ENCODE data around the gene MANSC4. TPM values are rescaled to one million over a fixed set of nuclear protein-coding genes. Genes with fewer than 3 reads are reported as not detected.

Gene MANSC4
- polyA plus RNA-seq, 1 donor from 2014 or later: 0.43 TPM

GRCh38 chr12:27808841-27809240 lies 28.8 kb upstream of the MANSC4 start:
- Histone ChIP-seq H4K20me1 (ENCODE audit: insufficient read depth) (no peaks in the 10 kb centered on the region), H3K36me3 (ENCODE audit: insufficient read depth, low read length) (no peaks in the 10 kb centered on the region), H3K9ac (ENCODE audit: low read length) (no peak overlapping the region), H3K79me2 (replicated peaks; ENCODE audit: insufficient read depth, low read length) (no peaks in the 10 kb centered on the region), H3K9me2 (ENCODE audit: insufficient read depth, low read length) (no peaks in the 10 kb centered on the region), H3K27me3 (ENCODE audit: insufficient read depth, low read depth, low read length) (no peaks in the 10 kb centered on the region), H3F3A (ENCODE audit: insufficient read depth, low read length, poor library complexity, severe bottlenecking) (no peaks in the 10 kb centered on the region), H3K4me2 (ENCODE audit: low read length) (no peak overlapping the region), H2AFZ (ENCODE audit: low read depth, low read length) (no peak overlapping the region), H3K9me3 (ENCODE audit: low read length) (no peaks in the 10 kb centered on the region), H3K27ac (ENCODE audit: low read length) (no peak overlapping the region), H3K4me3 (ENCODE audit: low read length) (no peak overlapping the region)
- TF ChIP-seq RAD21 (conservative IDR thresholded peaks at IDR 0.05): no peak
- TF ChIP-seq POLR2AphosphoS5 (IDR thresholded peaks at IDR 0.05): no peak
- no peak for TF ChIP-seq TAF1 (IDR thresholded peaks at IDR 0.05; ENCODE audit: low read depth)
- TF ChIP-seq EP300 (conservative IDR thresholded peaks at IDR 0.05; ENCODE audit: poor library complexity, severe bottlenecking): no peak
- TF ChIP-seq REST (IDR thresholded peaks at IDR 0.05; ENCODE audit: borderline replicate concordance): no peak
- TF ChIP-seq CTCF (IDR thresholded peaks at IDR 0.05; ENCODE audit: poor library complexity, severe bottlenecking): no peak
- TF ChIP-seq SMC3 (conservative IDR thresholded peaks at IDR 0.05; ENCODE audit: poor library complexity): no peak
- no peak for TF ChIP-seq EZH2 (IDR thresholded peaks at IDR 0.05; ENCODE audit: borderline replicate concordance, insufficient read depth, low read length, poor library complexity, severe bottlenecking)
- no peak for TF ChIP-seq MXI1 (conservative IDR thresholded peaks at IDR 0.05; ENCODE audit: poor library complexity, severe bottlenecking)

GRCh38 chr12:27807063-27807703 lies 27.1 kb upstream of the MANSC4 start:
- Histone ChIP-seq H3K79me2 (replicated peaks; ENCODE audit: insufficient read depth, low read length) (no peaks in the 10 kb centered on the region), H3K9ac (ENCODE audit: low read length) (no peak overlapping the region), H3F3A (ENCODE audit: insufficient read depth, low read length, poor library complexity, severe bottlenecking) (no peaks in the 10 kb centered on the region), H3K27me3 (ENCODE audit: insufficient read depth, low read depth, low read length) (no peaks in the 10 kb centered on the region), H2AFZ (ENCODE audit: low read depth, low read length) (no peak overlapping the region), H3K4me2 (ENCODE audit: low read length) (no peak overlapping the region), H4K20me1 (ENCODE audit: insufficient read depth) (no peaks in the 10 kb centered on the region), H3K9me3 (ENCODE audit: low read length) (no peaks in the 10 kb centered on the region), H3K9me2 (ENCODE audit: insufficient read depth, low read length) (no peaks in the 10 kb centered on the region), H3K36me3 (ENCODE audit: insufficient read depth, low read length) (no peaks in the 10 kb centered on the region), H3K27ac (ENCODE audit: low read length) (no peak overlapping the region), H3K4me3 (ENCODE audit: low read length) (no peak overlapping the region)
- no peak for TF ChIP-seq EZH2 (IDR thresholded peaks at IDR 0.05; ENCODE audit: borderline replicate concordance, insufficient read depth, low read length, poor library complexity, severe bottlenecking)
- no peak for TF ChIP-seq RAD21 (conservative IDR thresholded peaks at IDR 0.05)
- TF ChIP-seq TAF1 (IDR thresholded peaks at IDR 0.05; ENCODE audit: low read depth): no peak
- TF ChIP-seq SMC3 (conservative IDR thresholded peaks at IDR 0.05; ENCODE audit: poor library complexity): no peak
- TF ChIP-seq REST (IDR thresholded peaks at IDR 0.05; ENCODE audit: borderline replicate concordance): no peak
- no peak for TF ChIP-seq EP300 (conservative IDR thresholded peaks at IDR 0.05; ENCODE audit: poor library complexity, severe bottlenecking)
- TF ChIP-seq MXI1 (conservative IDR thresholded peaks at IDR 0.05; ENCODE audit: poor library complexity, severe bottlenecking): no peak
- TF ChIP-seq POLR2AphosphoS5 (IDR thresholded peaks at IDR 0.05): no peak
- TF ChIP-seq CTCF (IDR thresholded peaks at IDR 0.05; ENCODE audit: poor library complexity, severe bottlenecking): no peak

Measured in neural cell (in vitro differentiated cells).